Measurements from ENCODE around the gene RABGAP1L. TPM values are rescaled to one million over a fixed set of nuclear protein-coding genes. Genes with fewer than 3 reads are reported as not detected.

The RABGAP1L gene
- polyA plus RNA-seq, 1 donor (not counting 4 experiments of a cell fraction or from before 2014, with no cell fraction given): 24.2 TPM

DNA sequence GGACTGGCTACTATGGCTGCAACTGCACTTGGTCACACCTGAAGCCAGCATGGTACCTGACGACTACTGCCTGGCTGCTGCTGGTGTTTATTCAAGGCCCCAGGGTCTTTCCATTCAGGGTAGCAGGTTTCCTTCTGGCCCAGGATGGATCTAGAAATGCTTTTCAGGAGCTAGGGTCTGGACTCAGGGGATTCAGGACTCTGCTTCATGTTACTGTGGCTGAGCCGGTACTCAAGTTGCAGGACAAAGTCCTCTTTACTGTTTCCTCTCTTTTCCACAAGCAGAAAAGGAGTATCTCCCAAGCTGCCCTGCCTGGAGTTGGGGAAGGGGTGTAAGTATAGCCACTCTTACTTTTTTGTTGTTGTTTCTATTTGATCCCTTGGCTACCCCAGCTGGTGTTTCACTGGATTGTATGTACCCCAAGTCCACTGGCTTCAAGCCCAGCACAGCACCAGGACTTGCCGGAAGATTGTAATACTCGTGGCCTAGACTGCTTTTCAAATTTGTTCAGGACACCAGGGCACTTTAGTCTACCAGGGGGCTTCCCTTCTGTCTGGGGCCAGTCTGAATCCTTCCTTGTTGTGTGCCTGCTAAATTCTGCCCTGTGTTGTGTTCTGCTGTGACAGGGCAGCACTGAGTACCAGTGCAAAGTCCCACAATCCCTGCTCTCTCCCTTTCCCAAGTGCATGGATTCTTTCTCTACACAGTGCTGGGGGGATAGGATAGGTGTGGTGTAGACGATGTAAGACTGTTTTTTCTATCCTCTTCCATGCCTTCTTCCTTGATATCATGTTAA, 536.9 kb downstream of the RABGAP1L start:
- H3K9me3 ChIP-seq (ENCODE audit: control insufficient read depth, low read depth, low read length): no peaks in the 10 kb centered on the region
- no peaks in the 10 kb centered on the region for H4K20me1 ChIP-seq (ENCODE audit: control insufficient read depth, extremely low read depth, insufficient read depth, low read length)
- no peaks in the 10 kb centered on the region for H3K36me3 ChIP-seq (ENCODE audit: control insufficient read depth in 2 of 2, extremely low read depth in 1 of 2, insufficient read depth in 2 of 2, low read length in 2 of 2)
- H3K4me3 ChIP-seq (ENCODE audit: control insufficient read depth in 2 of 3, extremely low read depth in 1 of 3, insufficient read depth in 2 of 3, low read depth in 1 of 3, low read length in 3 of 3): no peak overlapping the region
- no peak overlapping the region for H3K9ac ChIP-seq (ENCODE audit: control insufficient read depth, extremely low read depth, insufficient read depth, low read length)
- no peaks in the 10 kb centered on the region for H3K4me1 ChIP-seq (ENCODE audit: control insufficient read depth, extremely low read depth, insufficient read depth, low read length)
- TF ChIP-seq, protein P1, sequence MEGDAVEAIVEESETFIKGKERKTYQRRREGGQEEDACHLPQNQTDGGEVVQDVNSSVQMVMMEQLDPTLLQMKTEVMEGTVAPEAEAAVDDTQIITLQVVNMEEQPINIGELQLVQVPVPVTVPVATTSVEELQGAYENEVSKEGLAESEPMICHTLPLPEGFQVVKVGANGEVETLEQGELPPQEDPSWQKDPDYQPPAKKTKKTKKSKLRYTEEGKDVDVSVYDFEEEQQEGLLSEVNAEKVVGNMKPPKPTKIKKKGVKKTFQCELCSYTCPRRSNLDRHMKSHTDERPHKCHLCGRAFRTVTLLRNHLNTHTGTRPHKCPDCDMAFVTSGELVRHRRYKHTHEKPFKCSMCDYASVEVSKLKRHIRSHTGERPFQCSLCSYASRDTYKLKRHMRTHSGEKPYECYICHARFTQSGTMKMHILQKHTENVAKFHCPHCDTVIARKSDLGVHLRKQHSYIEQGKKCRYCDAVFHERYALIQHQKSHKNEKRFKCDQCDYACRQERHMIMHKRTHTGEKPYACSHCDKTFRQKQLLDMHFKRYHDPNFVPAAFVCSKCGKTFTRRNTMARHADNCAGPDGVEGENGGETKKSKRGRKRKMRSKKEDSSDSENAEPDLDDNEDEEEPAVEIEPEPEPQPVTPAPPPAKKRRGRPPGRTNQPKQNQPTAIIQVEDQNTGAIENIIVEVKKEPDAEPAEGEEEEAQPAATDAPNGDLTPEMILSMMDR (optimal IDR thresholded peaks at IDR 0.05 in 1 of 3, IDR thresholded peaks at IDR 0.05 in 1 of 3, conservative IDR thresholded peaks at IDR 0.05 in 1 of 3; ENCODE audit: extremely low read depth in 1 of 3, insufficient read depth in 2 of 3, low read length in 3 of 3): no peak
- TF ChIP-seq EZH2 (IDR thresholded peaks at IDR 0.05; ENCODE audit: low read length): no peak
- H3K27ac ChIP-seq (ENCODE audit: control insufficient read depth, insufficient read depth, low read length): no peak overlapping the region
- no peak for FAIRE-seq
- no peaks in the 10 kb centered on the region for H3K9me1 ChIP-seq (ENCODE audit: control insufficient read depth, extremely low read depth, insufficient read depth, low read length)
- no peak overlapping the region for H3K4me2 ChIP-seq (ENCODE audit: control insufficient read depth, extremely low read depth, insufficient read depth, low read depth, low read length)
- dilution Hi-C loops (cut with MboI; ENCODE audit: extremely low pct_ligation_motif_present, low sequenced_read_pairs): no loop called here
- H3K79me2 ChIP-seq (ENCODE audit: control insufficient read depth, insufficient read depth, low read length): no peaks in the 10 kb centered on the region
- no peak for DNase-seq (ENCODE audit: low read depth, low spot score)
- H3K27me3 ChIP-seq (ENCODE audit: control insufficient read depth, extremely low read depth, insufficient read depth, low read length): no peaks in the 10 kb centered on the region
- no peak overlapping the region for H2AFZ ChIP-seq (ENCODE audit: control insufficient read depth, low read length)

DNA sequence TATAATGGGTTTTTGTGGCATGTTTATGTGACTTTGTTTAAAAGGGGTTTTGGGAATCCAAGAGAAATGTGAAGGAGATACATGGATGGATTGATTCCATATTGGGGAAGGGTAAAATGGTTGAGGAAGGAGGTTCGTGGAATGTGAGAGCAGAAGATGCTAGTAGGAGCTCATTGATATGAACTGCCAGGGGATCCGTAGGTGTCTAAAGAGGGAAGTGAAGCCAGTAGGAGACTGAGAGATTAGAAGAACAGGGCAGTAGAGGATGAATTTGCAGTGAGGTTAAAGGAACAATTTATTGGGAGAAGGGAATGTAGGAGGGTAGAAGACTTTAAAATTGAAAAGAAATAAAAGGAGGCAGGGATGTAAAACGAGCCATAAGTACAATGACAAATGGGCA, 541.0 kb downstream of the RABGAP1L start:
- FAIRE-seq (no peak), DNase-seq (ENCODE audit: low read depth, low spot score) (no peak)
- dilution Hi-C loops (cut with MboI; ENCODE audit: extremely low pct_ligation_motif_present, low sequenced_read_pairs): no loop called here
- H3K79me2 ChIP-seq (ENCODE audit: control insufficient read depth, insufficient read depth, low read length): no peaks in the 10 kb centered on the region
- TF ChIP-seq EZH2 (IDR thresholded peaks at IDR 0.05; ENCODE audit: low read length): no peak
- TF ChIP-seq, protein P1 (optimal IDR thresholded peaks at IDR 0.05 in 1 of 3, IDR thresholded peaks at IDR 0.05 in 1 of 3, conservative IDR thresholded peaks at IDR 0.05 in 1 of 3; ENCODE audit: extremely low read depth in 1 of 3, insufficient read depth in 2 of 3, low read length in 3 of 3): no peak
- no peak overlapping the region for H3K27ac ChIP-seq (ENCODE audit: control insufficient read depth, insufficient read depth, low read length)
- no peaks in the 10 kb centered on the region for H3K9me3 ChIP-seq (ENCODE audit: control insufficient read depth, low read depth, low read length)
- H3K36me3 ChIP-seq (ENCODE audit: control insufficient read depth in 2 of 2, extremely low read depth in 1 of 2, insufficient read depth in 2 of 2, low read length in 2 of 2): no peaks in the 10 kb centered on the region
- no peak overlapping the region for H3K4me3 ChIP-seq (ENCODE audit: control insufficient read depth in 2 of 3, extremely low read depth in 1 of 3, insufficient read depth in 2 of 3, low read depth in 1 of 3, low read length in 3 of 3)
- no peaks in the 10 kb centered on the region for H3K4me1 ChIP-seq (ENCODE audit: control insufficient read depth, extremely low read depth, insufficient read depth, low read length)
- no peaks in the 10 kb centered on the region for H3K9me1 ChIP-seq (ENCODE audit: control insufficient read depth, extremely low read depth, insufficient read depth, low read length)
- no peaks in the 10 kb centered on the region for H3K27me3 ChIP-seq (ENCODE audit: control insufficient read depth, extremely low read depth, insufficient read depth, low read length)
- H3K9ac ChIP-seq (ENCODE audit: control insufficient read depth, extremely low read depth, insufficient read depth, low read length): no peak overlapping the region
- no peaks in the 10 kb centered on the region for H4K20me1 ChIP-seq (ENCODE audit: control insufficient read depth, extremely low read depth, insufficient read depth, low read length)
- no peak overlapping the region for H3K4me2 ChIP-seq (ENCODE audit: control insufficient read depth, extremely low read depth, insufficient read depth, low read depth, low read length)
- no peak overlapping the region for H2AFZ ChIP-seq (ENCODE audit: control insufficient read depth, low read length)

All from keratinocyte (primary cell).